Thyroid gland (tissue), 4 donors: ENCODE results near the gene MZT2B. TPM values are rescaled to one million over a fixed set of nuclear protein-coding genes. Genes with fewer than 3 reads are reported as not detected.
"Not testable (repeated sequence)": the region's sequence is repeated elsewhere in the genome, so short reads cannot be mapped to it uniquely, and the experiment has no call there.

Experiments
- DNase-seq, 2 donors: peaks; one replicate each; pipeline ENCODE4 v3.0.0-alpha.2; 2019
- H3K27ac ChIP-seq, 3 donors: fragments of 200-600 bp; sonication (generic); 1 replicate in 2 of 3; 2 replicates in 1 of 3; pipeline ENCODE4 v1.5.1; 2016 to 2019; ENCODE audit warnings: mild to moderate bottlenecking in 1 of 3, moderate library complexity in 1 of 3
- H3K27me3 ChIP-seq: fragments of 200-600 bp; sonication (generic); one replicate; pipeline ENCODE4 v1.5.1; 2019
- H3K36me3 ChIP-seq, 2 donors: fragments of 200-600 bp; sonication (generic); one replicate each; pipeline ENCODE4 v1.5.1; 2016 to 2019
- H3K4me1 ChIP-seq, 2 donors: fragments of 200-600 bp; sonication (generic); one replicate each; pipeline ENCODE4 v1.5.1; 2017 to 2019
- H3K4me3 ChIP-seq, 3 donors: fragments of 200-600 bp; sonication (generic); replicated peaks in 1 of 3; 1 replicate in 2 of 3; 2 replicates in 1 of 3; pipeline ENCODE4 v1.5.1; 2016; ENCODE audit warnings: mild to moderate bottlenecking in 1 of 3
- H3K9me3 ChIP-seq: fragments of 200-600 bp; sonication (generic); one replicate; pipeline ENCODE4 v1.5.1; 2017
- CTCF ChIP-seq, 6 experiments: fragments of 200-600 bp in 3 of 6; fragments of 450-650 bp in 3 of 6; sonication (generic) in 3 of 6; IDR thresholded peaks; one replicate each; pipeline ENCODE4 v1.5.1; 2016 to 2019; ENCODE audit warnings: antibody characterized with exemption in 6 of 6, mild to moderate bottlenecking in 2 of 6, inconsistent platforms in 1 of 6, moderate library complexity in 1 of 6
- POLR2A ChIP-seq, 2 donors: fragments of 450-650 bp; IDR thresholded peaks; one replicate each; pipeline ENCODE4 v1.6.1; 2017; ENCODE audit warnings: antibody characterized with exemption in 2 of 2, mild to moderate bottlenecking in 2 of 2, moderate library complexity in 1 of 2
- WGBS, 2 donors: methylation state at CpG; one replicate each; pipeline ENCODE4 v1.1.5; 2017; 5-methylcytosine and 5-hydroxymethylcytosine counted together
- intact Hi-C: fragments of 100-400 bp; cut with DNase I; formaldehyde crosslinking; loops from one replicate; pipeline ENCODE4 v1.15.1; 2023
- total RNA-seq, 4 donors: library from RNA; depleted of rRNA; stranded (reverse); fragments of >200 nt; gene quantifications; one replicate each; pipeline ENCODE4 v1.2.3, GENCODE V29; 2016

MZT2B gene
- total RNA-seq, 4 donors from 2014 or later, result 135 to 237 (median 221) TPM

GRCh38 chr2:130152816-130153595, 29.1 kb upstream of the MZT2B start:
- WGBS, 2 donors, result 95% methylated on average over 14 to 20 of the region's 25 CpGs
- H3K9me3 ChIP-seq, result no peaks in the 10 kb centered on the region
- peaks cover 18 to 22% of the 10 kb centered on the region in 2 donors for H3K4me1 ChIP-seq
- DNase-seq, result no peak
- no peaks in the 10 kb centered on the region for H3K27me3 ChIP-seq
- intact Hi-C loops, result no loop called here
- no peak overlapping the region for H3K27ac ChIP-seq
- H3K4me3 ChIP-seq, result no peak overlapping the region
- TF ChIP-seq POLR2A (IDR thresholded peaks at IDR 0.05) (no peak), CTCF (IDR thresholded peaks at IDR 0.05) (no peak)
- peaks cover 13 to 19% of the 10 kb centered on the region in 2 donors for H3K36me3 ChIP-seq

GRCh38 chr2:130153721-130154422, 28.2 kb upstream of the MZT2B start:
- peaks cover 13 to 19% of the 10 kb centered on the region in 2 donors for H3K36me3 ChIP-seq
- H3K9me3 ChIP-seq, H3K4me3 ChIP-seq, H3K27ac ChIP-seq, DNase-seq, intact Hi-C loops, H3K27me3 ChIP-seq: not testable (repeated sequence)
- 93 to 96% methylated on average over 10 to 17 of the region's 23 CpGs for WGBS, 2 donors
- peaks cover 22 to 30% of the 10 kb centered on the region in 2 donors for H3K4me1 ChIP-seq

- H3K27ac ChIP-seq, DNase-seq, H3K9me3 ChIP-seq, H3K27me3 ChIP-seq, intact Hi-C loops, H3K4me3 ChIP-seq: not testable (repeated sequence)
- WGBS, 2 donors, result 80 to 100% methylated on average over 2 of the region's 8 CpGs
- H3K36me3 ChIP-seq, result peaks cover 13 to 19% of the 10 kb centered on the region in 2 donors
- H3K4me1 ChIP-seq, result peaks cover 26 to 34% of the 10 kb centered on the region in 2 donors
Measured at GRCh38 chr2:130154423-130154770, 27.7 kb upstream of the MZT2B start.

- intact Hi-C loops, result loop anchor here (5.0 kb wide), 1 partner anchor 177 kb away; no protein-coding TSS in a partner anchor
- Histone ChIP-seq H3K4me3 (no peak overlapping the region), H3K27ac (peak overlapping the region; percentile 23 to 63 (median 41)), H3K4me1 (peaks cover 32 to 40% of the 10 kb centered on the region in 2 donors), H3K9me3 (no peaks in the 10 kb centered on the region), H3K27me3 (no peaks in the 10 kb centered on the region), H3K36me3 (peaks cover 13 to 19% of the 10 kb centered on the region in 2 donors)
- DNase-seq, result no peak
- 94% methylated on average over 3 to 18 of the region's 29 CpGs for WGBS, 2 donors
- TF ChIP-seq CTCF (IDR thresholded peaks at IDR 0.05) (no peak), POLR2A (IDR thresholded peaks at IDR 0.05) (no peak)
Measured at GRCh38 chr2:130154773-130155765, 27.0 kb upstream of the MZT2B start.

GRCh38 chr2:130155956-130156623, 26.0 kb upstream of the MZT2B start:
- Histone ChIP-seq H3K4me1 (peaks cover 36 to 45% of the 10 kb centered on the region in 2 donors), H3K36me3 (peaks cover 13 to 19% of the 10 kb centered on the region in 2 donors), H3K27ac (peak overlapping the region; percentile 33 to 95 (median 41))
- WGBS, 2 donors, result 30 to 60% methylated on average over 1 to 12 of the region's 16 CpGs
- TF ChIP-seq POLR2A (IDR thresholded peaks at IDR 0.05) (peak in 1 of 2 donors; percentile 29), CTCF (IDR thresholded peaks at IDR 0.05) (peak; percentile 48 to 90 (median 80))
- DNase-seq, result peak; percentile 96 to 97
- not testable (repeated sequence) for H3K27me3 ChIP-seq, H3K9me3 ChIP-seq, H3K4me3 ChIP-seq
- intact Hi-C loops, result loop anchor here (5.0 kb wide), 1 partner anchor 176 kb away; no protein-coding TSS in a partner anchor
